Activated CD4-positive, alpha-beta T cell treated with anti-CD3 and anti-CD28 coated beads for 36 hours (primary cell): ENCODE measurements around the gene ADGRV1. TPM values are rescaled to one million over a fixed set of nuclear protein-coding genes. Genes with fewer than 3 reads are reported as not detected.

Source experiments
- ATAC-seq: fragments of 200-7000 bp; cut with Tn5 transposase; one replicate; pipeline ENCODE4 v1.10.0; 2021; ENCODE audit warnings: mild to moderate bottlenecking, moderate library complexity
- CTCF ChIA-PET: fragments of 350-600 bp; sonication (Branson Sonifier 250); formaldehyde crosslinking; loops from one replicate; lab custom pipeline; 2021; ENCODE audit warnings: antibody characterized with exemption; lab: Charles Lee
- POLR2A ChIA-PET: fragments of 350-600 bp; sonication (Branson Sonifier 250); formaldehyde crosslinking; loops from one replicate; lab custom pipeline; 2021; ENCODE audit warnings: antibody characterized with exemption, inconsistent platforms; lab: Charles Lee
- DNase-seq: peaks from one replicate; pipeline ENCODE4 v3.0.0-alpha.2; 2020
- H3K27ac Mint-ChIP-seq: one replicate; pipeline ENCODE4 v1.8.0; 2021; ENCODE audit warnings: mixed read lengths
- H3K27me3 Mint-ChIP-seq: one replicate; pipeline ENCODE4 v1.8.0; 2021; ENCODE audit warnings: mixed read lengths
- H3K36me3 Mint-ChIP-seq: one replicate; pipeline ENCODE4 v1.8.0; 2021; ENCODE audit warnings: low read depth, mixed read lengths
- H3K4me1 Mint-ChIP-seq: one replicate; pipeline ENCODE4 v1.8.0; 2021; ENCODE audit warnings: mixed read lengths
- H3K4me3 Mint-ChIP-seq: one replicate; pipeline ENCODE4 v1.8.0; 2021; ENCODE audit warnings: mild to moderate bottlenecking, moderate library complexity, mixed read lengths
- H3K9me3 Mint-ChIP-seq: one replicate; pipeline ENCODE4 v1.8.0; 2021; ENCODE audit warnings: low read depth, mixed read lengths
- intact Hi-C, 2 experiments: fragments of 100-400 bp; cut with DNase I in 1 of 2; cut with micrococcal nuclease in 1 of 2; formaldehyde crosslinking; loops; one replicate each; pipeline versions ENCODE4 v1.14.2 to v1.15.1; 2022 to 2024; cut with DNase I, micrococcal nuclease
- total RNA-seq, 2 experiments: library from RNA; stranded (reverse); gene quantifications; one replicate each; pipeline ENCODE4 v1.2.3, GENCODE V29; 2021

Gene ADGRV1
- total RNA-seq, 2 experiments from 2014 or later: 0.02 to 0.12 TPM

DNA sequence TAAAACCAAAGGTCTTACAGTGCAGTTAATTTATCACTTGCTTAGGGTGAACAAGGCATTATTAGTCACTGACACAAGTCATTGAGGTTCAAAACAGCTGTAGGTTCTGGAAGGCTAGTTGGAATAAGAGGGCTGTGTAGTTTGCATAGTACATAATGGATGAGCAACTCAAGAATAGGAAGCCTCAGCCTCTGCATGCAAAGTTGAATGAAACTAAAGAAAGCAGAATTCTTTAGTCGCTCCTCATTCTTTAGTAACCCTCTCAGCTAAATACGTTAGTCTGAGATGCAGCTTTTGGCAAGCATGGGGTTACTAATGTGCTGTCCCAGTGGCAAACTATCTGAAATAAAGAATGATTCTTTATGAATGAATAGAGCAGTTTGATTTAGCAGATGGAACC, 74.2 kb downstream of the ADGRV1 start:
- no peak for ATAC-seq
- Mint-ChIP-seq H3K4me1 (no peaks in the 10 kb centered on the region), H3K9me3 (no peaks in the 10 kb centered on the region), H3K27me3 (peaks cover 5% of the 10 kb centered on the region), H3K4me3 (no peak overlapping the region), H3K27ac (no peak overlapping the region), H3K36me3 (no peaks in the 10 kb centered on the region)
- no peak for DNase-seq
- intact Hi-C loops: no loop called here
- POLR2A ChIA-PET: no interaction called here
- CTCF ChIA-PET: no interaction called here

DNA sequence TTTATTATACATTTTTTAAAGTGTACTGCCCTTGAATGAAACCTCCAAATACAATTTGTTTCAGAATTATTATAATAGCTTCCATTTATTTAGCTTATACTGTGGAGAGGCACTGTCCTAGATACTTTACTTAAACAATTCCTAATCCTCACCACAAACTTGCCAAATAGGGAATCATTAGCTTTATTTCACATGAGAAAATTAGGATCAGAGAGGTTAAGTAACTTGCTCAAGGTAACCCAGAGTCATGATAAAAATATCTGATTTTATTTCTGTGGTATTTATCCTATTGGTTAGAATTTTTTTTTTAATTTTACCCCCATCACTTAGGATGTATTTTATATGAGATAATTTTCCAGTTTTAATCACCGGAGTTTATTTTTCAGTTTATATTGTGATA, 78.4 kb downstream of the ADGRV1 start:
- Mint-ChIP-seq H3K27me3 (peaks cover 5% of the 10 kb centered on the region), H3K4me3 (no peak overlapping the region), H3K36me3 (no peaks in the 10 kb centered on the region), H3K27ac (no peak overlapping the region), H3K9me3 (no peaks in the 10 kb centered on the region), H3K4me1 (no peaks in the 10 kb centered on the region)
- DNase-seq (no peak), ATAC-seq (no peak)
- intact Hi-C loops: no loop called here
- ChIA-PET POLR2A (no interaction called here), CTCF (no interaction called here)

DNA sequence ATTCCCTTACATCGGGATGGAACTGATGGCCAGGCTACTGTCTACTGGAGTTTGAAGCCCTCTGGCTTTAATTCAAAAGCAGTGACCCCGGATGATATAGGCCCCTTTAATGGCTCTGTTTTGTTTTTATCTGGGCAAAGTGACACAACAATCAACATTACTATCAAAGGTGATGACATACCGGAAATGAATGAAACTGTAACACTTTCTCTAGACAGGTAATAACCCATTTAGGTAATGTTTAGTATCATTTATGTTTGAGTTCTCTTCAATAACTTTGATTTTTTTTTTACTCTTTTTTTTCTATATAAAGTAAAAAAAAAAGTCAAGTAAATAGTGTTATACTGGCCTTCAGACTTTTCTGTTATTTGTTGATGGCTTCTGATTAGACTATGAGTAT, 79.1 kb downstream of the ADGRV1 start:
- intact Hi-C loops: no loop called here
- Mint-ChIP-seq H3K36me3 (no peaks in the 10 kb centered on the region), H3K4me1 (no peaks in the 10 kb centered on the region), H3K27me3 (peaks cover 5% of the 10 kb centered on the region), H3K4me3 (no peak overlapping the region), H3K27ac (no peak overlapping the region), H3K9me3 (no peaks in the 10 kb centered on the region)
- ATAC-seq (no peak), DNase-seq (no peak)
- ChIA-PET CTCF (interaction anchor here (0.6 kb wide), 1 partner anchor 404 kb away, joined by 4 read pairs; no protein-coding TSS in a partner anchor), POLR2A (no interaction called here)

DNA sequence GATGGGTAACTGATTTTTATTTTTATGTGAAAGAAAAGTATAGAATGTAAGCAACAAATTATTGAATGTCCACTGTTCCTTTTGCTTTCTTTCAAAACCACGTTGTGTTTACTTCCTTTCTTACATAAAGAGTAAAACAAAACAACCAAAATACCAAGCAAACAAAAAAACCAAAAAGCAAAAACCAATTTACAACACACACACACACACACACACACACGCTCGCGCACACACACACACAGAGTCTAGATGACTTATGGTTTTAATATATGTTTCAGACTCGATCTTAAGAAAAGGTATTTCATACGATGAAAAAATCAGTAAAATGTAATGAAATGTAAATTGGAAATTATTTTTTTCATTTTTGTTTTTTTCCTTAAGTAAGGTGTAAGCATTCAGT, 80.3 kb downstream of the ADGRV1 start:
- ATAC-seq: no peak
- Mint-ChIP-seq H3K36me3 (no peaks in the 10 kb centered on the region), H3K9me3 (no peaks in the 10 kb centered on the region), H3K4me1 (no peaks in the 10 kb centered on the region), H3K27me3 (peaks cover 5% of the 10 kb centered on the region), H3K27ac (no peak overlapping the region), H3K4me3 (no peak overlapping the region)
- no peak for DNase-seq
- intact Hi-C loops: no loop called here
- ChIA-PET POLR2A (no interaction called here), CTCF (no interaction called here)

DNA sequence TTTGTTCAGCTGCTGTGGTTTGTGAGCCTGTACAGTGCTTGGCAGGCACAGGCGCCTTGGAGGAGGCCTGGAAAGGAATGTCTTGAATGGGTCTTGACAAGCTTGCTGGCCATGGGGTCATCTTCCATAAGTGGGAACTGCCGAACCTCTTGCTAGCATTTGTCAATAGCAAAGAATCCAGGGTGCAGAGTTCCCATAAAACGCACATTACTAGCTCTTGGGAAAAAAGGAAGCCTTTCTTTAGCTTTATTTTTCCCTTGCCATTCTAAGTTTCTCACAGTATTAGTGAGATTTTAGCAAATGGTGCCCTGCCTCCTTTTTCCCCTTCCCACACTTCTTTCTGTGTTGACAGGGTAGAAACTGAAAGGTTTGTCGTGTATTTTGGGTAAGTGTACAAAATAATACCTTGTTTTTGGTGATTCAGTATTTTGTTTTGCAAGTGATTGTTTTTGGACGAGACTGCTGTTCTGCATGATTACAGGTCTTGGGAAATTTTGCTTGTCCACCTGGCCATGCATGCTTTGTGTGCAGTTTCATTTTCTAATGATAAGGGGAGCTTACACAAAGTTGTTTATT, 82.0 kb downstream of the ADGRV1 start:
- ATAC-seq: no peak
- ChIA-PET POLR2A (interaction anchor here (0.6 kb wide), 1 partner anchor 1048 kb away, joined by 4 read pairs; no protein-coding TSS in a partner anchor), CTCF (no interaction called here)
- DNase-seq: no peak
- intact Hi-C loops: no loop called here
- no peaks in the 10 kb centered on the region for H3K4me1 Mint-ChIP-seq
- no peak overlapping the region for H3K27ac Mint-ChIP-seq
- H3K27me3 Mint-ChIP-seq: no peaks in the 10 kb centered on the region
- H3K4me3 Mint-ChIP-seq: no peak overlapping the region
- H3K9me3 Mint-ChIP-seq: no peaks in the 10 kb centered on the region
- no peaks in the 10 kb centered on the region for H3K36me3 Mint-ChIP-seq

DNA sequence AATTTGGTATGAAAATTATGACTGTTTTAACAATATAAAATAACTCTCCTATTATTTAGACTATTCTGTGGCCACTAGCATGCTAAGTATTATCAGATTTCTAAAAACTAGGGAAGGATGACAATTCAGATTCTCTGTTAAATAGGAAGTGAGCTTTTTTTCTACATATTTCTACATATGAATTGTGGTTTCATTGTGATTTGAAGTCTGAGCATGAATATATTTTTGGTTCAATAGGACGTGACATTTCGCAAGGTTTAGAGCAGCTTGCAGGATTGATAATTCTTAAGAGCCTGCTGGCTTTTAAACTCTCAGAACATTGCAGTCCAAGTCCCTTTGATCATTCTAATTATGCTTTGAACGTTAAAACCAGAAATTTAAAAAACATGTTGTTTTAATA, 82.9 kb downstream of the ADGRV1 start:
- H3K27me3 Mint-ChIP-seq: no peaks in the 10 kb centered on the region
- intact Hi-C loops: no loop called here
- no peak for ATAC-seq
- no peak overlapping the region for H3K4me3 Mint-ChIP-seq
- no peaks in the 10 kb centered on the region for H3K36me3 Mint-ChIP-seq
- POLR2A ChIA-PET: no interaction called here
- H3K27ac Mint-ChIP-seq: no peak overlapping the region
- no peaks in the 10 kb centered on the region for H3K9me3 Mint-ChIP-seq
- DNase-seq: no peak
- no peaks in the 10 kb centered on the region for H3K4me1 Mint-ChIP-seq
- CTCF ChIA-PET: interaction anchor here (1.1 kb wide), 1 partner anchor 143 kb away, joined by 3 read pairs; no protein-coding TSS in a partner anchor

DNA sequence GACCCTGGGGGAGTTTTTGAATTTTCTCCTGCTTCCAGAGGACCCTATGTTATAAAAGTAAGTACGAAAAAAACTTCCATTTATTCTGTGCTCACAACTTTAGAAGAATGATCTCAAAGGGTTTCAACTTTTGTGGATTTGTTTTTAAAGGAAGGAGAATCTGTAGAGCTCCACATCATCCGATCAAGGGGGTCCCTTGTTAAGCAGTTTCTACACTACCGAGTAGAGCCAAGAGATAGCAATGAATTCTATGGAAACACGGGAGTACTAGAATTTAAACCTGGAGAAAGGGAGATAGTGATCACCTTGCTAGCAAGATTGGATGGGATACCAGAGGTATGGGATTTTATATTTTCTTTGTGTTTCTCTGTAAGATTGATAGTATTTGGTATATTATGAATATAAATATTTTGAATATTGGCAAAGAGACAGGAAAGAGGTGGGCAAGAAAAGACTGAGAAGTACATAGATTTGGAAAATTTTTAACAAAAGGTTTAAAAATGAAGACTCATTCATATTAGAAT, 84.2 kb downstream of the ADGRV1 start:
- ATAC-seq: no peak
- intact Hi-C loops: no loop called here
- Mint-ChIP-seq H3K4me1 (no peaks in the 10 kb centered on the region), H3K36me3 (no peaks in the 10 kb centered on the region), H3K4me3 (no peak overlapping the region), H3K27me3 (no peaks in the 10 kb centered on the region), H3K27ac (no peak overlapping the region), H3K9me3 (no peaks in the 10 kb centered on the region)
- ChIA-PET POLR2A (no interaction called here), CTCF (interaction anchor here (1.1 kb wide), 1 partner anchor 141 kb away, joined by 3 read pairs; no protein-coding TSS in a partner anchor)
- no peak for DNase-seq

DNA sequence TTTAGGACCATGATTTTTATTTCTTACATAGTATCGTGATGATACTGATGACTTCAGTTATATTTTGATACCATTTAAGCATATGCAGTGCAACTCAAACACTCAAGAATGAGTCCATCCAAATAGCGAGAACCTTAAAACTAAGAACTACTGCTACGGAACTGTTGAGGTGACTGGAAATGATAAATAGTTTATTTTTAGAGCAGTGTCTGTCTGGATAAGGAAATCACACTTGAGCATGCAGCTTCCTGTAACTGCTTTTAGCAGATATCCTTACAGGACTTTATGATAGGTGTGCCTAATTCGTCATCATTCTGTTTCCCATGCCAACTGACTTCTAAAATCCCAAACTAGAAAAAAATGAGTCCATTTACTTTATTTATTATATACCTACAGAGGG, 85.5 kb downstream of the ADGRV1 start:
- ChIA-PET CTCF (no interaction called here), POLR2A (no interaction called here)
- Mint-ChIP-seq H3K27ac (no peak overlapping the region), H3K27me3 (no peaks in the 10 kb centered on the region), H3K4me3 (no peak overlapping the region), H3K4me1 (no peaks in the 10 kb centered on the region), H3K9me3 (no peaks in the 10 kb centered on the region), H3K36me3 (no peaks in the 10 kb centered on the region)
- ATAC-seq (no peak), DNase-seq (no peak)
- intact Hi-C loops: no loop called here

DNA sequence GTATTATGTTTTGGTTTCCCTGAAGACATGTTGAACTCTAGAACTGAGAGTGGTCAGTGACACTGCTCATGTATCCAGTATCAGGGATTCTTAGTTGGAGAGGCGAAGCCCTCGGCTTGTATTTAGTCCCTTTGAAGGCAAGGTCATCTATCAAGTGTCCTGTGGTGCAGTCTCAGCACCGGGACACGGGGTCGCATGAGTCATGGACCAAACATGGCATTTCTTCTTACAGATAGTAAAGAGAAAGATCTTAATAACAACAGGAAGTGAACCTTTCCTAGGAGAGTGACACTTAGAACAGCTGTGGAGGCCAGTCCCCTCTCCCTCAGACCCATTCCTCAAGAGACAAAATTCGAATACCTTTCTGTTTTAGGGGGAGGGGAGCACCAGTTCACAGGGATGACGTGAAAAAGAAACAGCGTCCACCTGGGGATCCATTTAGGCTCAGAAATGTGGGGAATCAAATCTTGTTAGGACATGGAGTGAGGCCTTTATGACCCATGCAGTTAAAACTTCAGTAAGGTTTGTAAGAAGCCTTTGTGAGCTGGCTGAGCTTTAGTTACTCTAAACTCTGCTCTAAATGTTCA, 86.5 kb downstream of the ADGRV1 start:
- no peaks in the 10 kb centered on the region for H3K36me3 Mint-ChIP-seq
- H3K9me3 Mint-ChIP-seq: no peaks in the 10 kb centered on the region
- H3K27me3 Mint-ChIP-seq: no peaks in the 10 kb centered on the region
- DNase-seq (no peak), ATAC-seq (no peak)
- CTCF ChIA-PET: no interaction called here
- POLR2A ChIA-PET: no interaction called here
- H3K27ac Mint-ChIP-seq: no peak overlapping the region
- intact Hi-C loops: no loop called here
- H3K4me1 Mint-ChIP-seq: no peaks in the 10 kb centered on the region
- H3K4me3 Mint-ChIP-seq: no peak overlapping the region

DNA sequence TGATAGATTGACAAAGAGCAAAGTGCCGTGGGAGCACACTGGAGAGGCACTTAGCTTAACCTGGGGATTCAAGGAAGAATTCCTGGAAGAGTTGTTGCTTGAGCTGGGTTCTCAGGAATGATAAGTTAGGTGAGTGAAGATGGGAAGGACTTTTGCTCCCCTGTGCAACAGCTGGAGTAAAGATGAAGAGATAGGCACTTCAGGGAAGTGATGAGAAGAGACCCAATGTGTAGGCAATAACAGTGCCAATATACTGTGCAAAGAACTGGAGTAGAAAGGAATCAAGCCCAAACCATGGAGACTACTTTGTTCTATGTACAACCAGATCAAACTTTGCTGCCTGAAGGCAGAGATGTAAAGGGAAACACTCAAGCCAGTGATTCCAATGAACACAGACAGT, 92.2 kb downstream of the ADGRV1 start:
- Mint-ChIP-seq H3K4me1 (no peaks in the 10 kb centered on the region), H3K27me3 (no peaks in the 10 kb centered on the region), H3K27ac (no peak overlapping the region), H3K9me3 (no peaks in the 10 kb centered on the region), H3K36me3 (no peaks in the 10 kb centered on the region), H3K4me3 (no peak overlapping the region)
- CTCF ChIA-PET: no interaction called here
- intact Hi-C loops: no loop called here
- DNase-seq: no peak
- no peak for ATAC-seq
- POLR2A ChIA-PET: no interaction called here

DNA sequence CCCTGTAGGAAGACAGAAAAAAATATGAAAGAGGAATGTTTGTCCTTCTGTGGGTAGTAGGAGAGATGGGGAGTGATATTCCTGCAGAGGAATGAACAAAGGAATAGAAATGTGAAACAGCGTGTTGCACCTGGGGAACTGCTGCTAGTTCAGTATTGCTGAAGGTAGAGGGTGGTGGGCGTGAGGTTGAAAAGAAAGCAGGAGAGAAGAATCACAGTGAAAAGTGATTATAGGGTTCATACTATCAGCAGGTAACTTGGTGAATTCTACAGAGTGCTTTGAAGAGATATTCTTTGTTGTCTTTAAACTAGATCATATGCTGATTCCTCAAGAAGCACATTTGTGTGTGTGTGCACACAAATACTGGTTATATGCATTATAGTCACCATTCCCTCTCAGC, 95.6 kb downstream of the ADGRV1 start:
- Mint-ChIP-seq H3K9me3 (no peaks in the 10 kb centered on the region), H3K36me3 (no peaks in the 10 kb centered on the region), H3K27ac (no peak overlapping the region), H3K27me3 (no peaks in the 10 kb centered on the region), H3K4me1 (no peaks in the 10 kb centered on the region), H3K4me3 (no peak overlapping the region)
- CTCF ChIA-PET: no interaction called here
- no peak for ATAC-seq
- DNase-seq: no peak
- intact Hi-C loops: no loop called here
- POLR2A ChIA-PET: no interaction called here

DNA sequence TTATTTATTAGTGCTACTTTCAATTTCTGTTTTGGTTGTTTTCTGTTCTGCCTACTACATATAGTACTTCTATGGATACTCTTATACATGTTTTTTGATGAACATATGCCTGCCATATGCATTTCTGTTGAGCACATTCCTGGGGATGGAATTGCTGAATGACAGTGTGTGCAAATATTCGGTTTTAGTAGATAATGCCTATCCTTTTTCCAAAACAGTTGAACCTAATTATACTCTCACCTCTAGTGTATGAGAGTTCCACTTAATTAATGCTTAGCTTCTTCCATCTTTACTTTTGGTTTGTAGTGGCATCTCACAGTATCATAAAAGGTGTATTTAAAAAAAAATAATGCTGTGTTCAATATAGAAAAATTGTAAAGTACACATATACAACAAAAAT, 96.8 kb downstream of the ADGRV1 start:
- Mint-ChIP-seq H3K9me3 (no peaks in the 10 kb centered on the region), H3K4me1 (no peaks in the 10 kb centered on the region), H3K4me3 (no peak overlapping the region), H3K27me3 (no peaks in the 10 kb centered on the region), H3K36me3 (no peaks in the 10 kb centered on the region), H3K27ac (no peak overlapping the region)
- CTCF ChIA-PET: no interaction called here
- intact Hi-C loops: no loop called here
- no peak for ATAC-seq
- no peak for DNase-seq
- POLR2A ChIA-PET: no interaction called here
